K562 (cell line): Measurements from ENCODE around the gene KLHL24. TPM values are rescaled to one million over a fixed set of nuclear protein-coding genes. Genes with fewer than 3 reads are reported as not detected.

Experiments
- BMI1 ChIP-seq: fragments of 150-350 bp; IDR thresholded peaks from 2 replicates; pipeline ENCODE4 v1.6.1; 2014; ENCODE audit warnings: low read length
- CBX8 ChIP-seq: fragments of 200-600 bp; sonication (generic); IDR thresholded peaks from 2 replicates; pipeline ENCODE4 v1.6.1; 2012; ENCODE audit warnings: borderline replicate concordance, mixed run types, low read depth, mild to moderate bottlenecking, moderate library complexity, mixed read lengths, low read length, control low read depth, inconsistent platforms; ENCODE audit not compliant: poor library complexity, severe bottlenecking; ENCODE audit errors: extremely low read depth
- CEBPG ChIP-seq, 3 experiments: fragments of 200-800 bp in 1 of 3; sonication (Bioruptor generic) in 1 of 3; sonication (generic) in 1 of 3; formaldehyde crosslinking in 1 of 3; IDR thresholded peaks in 2 of 3; conservative IDR thresholded peaks in 1 of 3; 2 replicates each; pipeline versions ENCODE4 v1.6.1 to v1.8.0; 2016 to 2022; ENCODE audit warnings: missing compliant biosample characterization in 2 of 3, missing genetic modification characterization in 2 of 3, mild to moderate bottlenecking in 1 of 3, missing genetic modification reagents in 1 of 3
- CREB3L1 ChIP-seq: fragments of 450-650 bp; IDR thresholded peaks from 2 replicates; pipeline ENCODE4 v1.6.1; 2014; ENCODE audit warnings: low read depth, mild to moderate bottlenecking, moderate library complexity, borderline replicate concordance
- ELF1 ChIP-seq: fragments of 200-800 bp; sonication (Bioruptor generic); IDR thresholded peaks from 2 replicates; pipeline ENCODE4 v1.6.1; 2016; ENCODE audit warnings: missing genetic modification characterization, missing compliant biosample characterization
- ESRRA ChIP-seq: fragments of 450-650 bp; IDR thresholded peaks from 2 replicates; pipeline ENCODE4 v1.6.1; 2014; ENCODE audit warnings: low read depth, mild to moderate bottlenecking, moderate library complexity, borderline replicate concordance
- HDAC2 ChIP-seq: fragments of 450-650 bp; IDR thresholded peaks from 2 replicates; pipeline ENCODE4 v1.6.1; 2016; ENCODE audit warnings: mild to moderate bottlenecking
- HLTF ChIP-seq: fragments of 450-650 bp; IDR thresholded peaks from 2 replicates; pipeline ENCODE4 v1.6.1; 2016
- KAT7 ChIP-seq: sonication (generic); formaldehyde crosslinking; IDR thresholded peaks from 2 replicates; pipeline ENCODE4 v1.8.0; 2022; ENCODE audit warnings: missing genetic modification reagents, mild to moderate bottlenecking, borderline replicate concordance
- KLF6 ChIP-seq: fragments of 250-450 bp; sonication (Bioruptor Pico); IDR thresholded peaks from 2 replicates; pipeline ENCODE4 v1.4.0; 2020; ENCODE audit warnings: mild to moderate bottlenecking, moderate library complexity, borderline replicate concordance
- LEF1 ChIP-seq: fragments of 450-650 bp; IDR thresholded peaks from 2 replicates; pipeline ENCODE4 v1.6.1; 2016; ENCODE audit warnings: mild to moderate bottlenecking
- POU5F1 ChIP-seq: fragments of 150-350 bp; IDR thresholded peaks from 2 replicates; pipeline ENCODE4 v1.6.1; 2014; ENCODE audit warnings: borderline replicate concordance, low read length, low read depth, mild to moderate bottlenecking; ENCODE audit not compliant: partially characterized antibody
- SAFB ChIP-seq: fragments of 200-400 bp; formaldehyde crosslinking; IDR thresholded peaks from 2 replicates; pipeline ENCODE4 v1.6.1; 2017; ENCODE audit warnings: low read depth, low read length, borderline replicate concordance
- SREBF1 ChIP-seq: fragments of 150-350 bp; IDR thresholded peaks from 2 replicates; pipeline ENCODE4 v1.6.1; 2014; ENCODE audit warnings: antibody characterized with exemption, low read depth, low read length, borderline replicate concordance
- SUPT5H ChIP-seq: fragments of 450-650 bp; IDR thresholded peaks from 2 replicates; pipeline ENCODE4 v1.6.1; 2016
- TAL1 ChIP-seq: fragments of 450-650 bp; IDR thresholded peaks from 2 replicates; pipeline ENCODE4 v1.6.1; 2016; ENCODE audit warnings: mild to moderate bottlenecking
- TCF7L2 ChIP-seq: fragments of 150-350 bp; IDR thresholded peaks from 2 replicates; pipeline ENCODE4 v1.6.1; 2016; ENCODE audit warnings: low read depth, mild to moderate bottlenecking, low read length, moderate library complexity
- ZBTB17 ChIP-seq: fragments of 450-650 bp; formaldehyde crosslinking; IDR thresholded peaks from 2 replicates; pipeline ENCODE4 v1.4.0; 2020; ENCODE audit warnings: mild to moderate bottlenecking
- ZEB2 ChIP-seq: fragments of 450-650 bp; IDR thresholded peaks from 2 replicates; pipeline ENCODE4 v1.6.1; 2016
- polyA plus RNA-seq, 8 experiments: library from polyadenylated mRNA; depleted of rRNA in 4 of 8; stranded (reverse) in 5 of 8; unstranded in 3 of 8; fragments of >200 nt; fragmentation: Nextera tagmentation in 2 of 8; fragmentation: Illumina TruSeq in 1 of 8; extraction: Ambion mirVana in 2 of 8; extraction: Trizol in 1 of 8; gene quantifications; 2 replicates each; pipeline versions ENCODE4 v1.2.1 to v1.2.3, GENCODE V29; 2011 to 2014; ENCODE audit warnings: inconsistent platforms in 1 of 8, missing spikeins in 1 of 8
- total RNA-seq, 7 experiments: library from RNA; depleted of rRNA in 6 of 7; stranded (reverse); fragments of >200 nt in 6 of 7; fragmentation: Illumina TruSeq in 2 of 7; extraction: Trizol in 2 of 7; gene quantifications; 2 replicates each; pipeline versions ENCODE4 v1.2.1 to v1.2.3, GENCODE V29; 2011 to 2021; ENCODE audit warnings: low replicate concordance in 1 of 7
- TF ChIP-seq, protein P1 (sequence below), 2 experiments: IDR thresholded peaks; 2 replicates each; pipeline ENCODE4 v1.6.1; 2012; ENCODE audit warnings: improper control_type of control experiment in 2 of 2, low read depth in 2 of 2, low read length in 2 of 2, borderline replicate concordance in 1 of 2
- TF ChIP-seq, protein P2 (sequence below): sonication (generic); formaldehyde crosslinking; IDR thresholded peaks from 2 replicates; pipeline ENCODE4 v1.8.0; 2022; ENCODE audit warnings: mild to moderate bottlenecking, missing genetic modification reagents
- TF ChIP-seq, protein P3 (sequence below): fragments of 250-450 bp; sonication (Bioruptor Pico); IDR thresholded peaks from 2 replicates; pipeline ENCODE4 v1.5.1; 2021; ENCODE audit warnings: mild to moderate bottlenecking

KLHL24 gene
- total and polyA plus RNA-seq, 9 of the 15 experiments (the other 6 are each of a cell fraction or from before 2014, with no cell fraction given): 3.3 to 21.2 (median 14.2) TPM

DNA sequence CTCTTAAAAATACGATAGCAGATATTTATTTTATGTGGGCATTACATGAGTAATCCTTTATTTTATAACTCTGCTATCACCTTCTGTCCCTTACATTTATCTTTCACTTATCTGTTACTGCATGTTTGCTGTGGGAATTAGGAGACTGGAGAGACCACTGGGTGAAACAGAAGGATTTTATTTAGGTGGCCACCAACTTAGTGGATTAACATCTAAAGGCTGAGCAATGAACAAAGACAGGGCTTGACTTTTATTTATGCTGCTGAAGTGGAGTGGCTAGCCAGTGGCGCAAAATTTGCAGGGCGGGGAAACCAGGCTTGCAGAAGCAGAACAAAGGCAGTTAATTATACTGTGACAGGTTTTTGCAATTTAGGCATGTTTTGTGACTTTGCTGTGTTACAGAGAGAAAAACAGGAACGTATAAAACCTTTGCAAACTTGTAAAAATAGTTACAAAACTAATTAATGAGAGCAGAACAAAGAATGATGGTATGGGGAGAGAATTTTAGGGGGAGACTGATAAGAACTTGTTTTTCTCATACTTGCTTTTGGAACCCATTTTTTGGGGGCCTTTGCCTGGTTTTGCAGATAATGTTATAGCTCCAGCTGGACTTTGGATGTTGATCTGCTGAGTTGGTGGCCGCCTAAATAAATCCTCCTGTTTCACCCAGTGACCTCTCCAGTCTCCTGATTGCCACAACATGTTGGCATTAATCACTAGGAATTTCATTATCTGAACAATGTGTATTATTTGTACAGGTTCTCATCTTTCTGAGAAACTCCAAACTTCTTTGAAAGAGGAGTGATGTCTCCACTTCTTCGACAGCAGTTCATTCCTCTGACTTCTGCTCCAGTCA lies 18.0 kb downstream of the KLHL24 start (continued):
- no peak for TF ChIP-seq SREBF1
- no peak for TF ChIP-seq KAT7 (CRISPR knock-in tag)
- TF ChIP-seq KLF6: no peak
- TF ChIP-seq POU5F1: no peak
- TF ChIP-seq TAL1: no peak
- no peak for TF ChIP-seq HDAC2
- TF ChIP-seq TCF7L2: no peak
- 0 out of 2 replicates have a peak, but pooled peaks have one; percentile 24 for TF ChIP-seq LEF1
- no peak for TF ChIP-seq ELF1 (tag)
- no peak for TF ChIP-seq SAFB
- peak; percentile 97 for TF ChIP-seq HLTF
- TF ChIP-seq, protein P1, sequence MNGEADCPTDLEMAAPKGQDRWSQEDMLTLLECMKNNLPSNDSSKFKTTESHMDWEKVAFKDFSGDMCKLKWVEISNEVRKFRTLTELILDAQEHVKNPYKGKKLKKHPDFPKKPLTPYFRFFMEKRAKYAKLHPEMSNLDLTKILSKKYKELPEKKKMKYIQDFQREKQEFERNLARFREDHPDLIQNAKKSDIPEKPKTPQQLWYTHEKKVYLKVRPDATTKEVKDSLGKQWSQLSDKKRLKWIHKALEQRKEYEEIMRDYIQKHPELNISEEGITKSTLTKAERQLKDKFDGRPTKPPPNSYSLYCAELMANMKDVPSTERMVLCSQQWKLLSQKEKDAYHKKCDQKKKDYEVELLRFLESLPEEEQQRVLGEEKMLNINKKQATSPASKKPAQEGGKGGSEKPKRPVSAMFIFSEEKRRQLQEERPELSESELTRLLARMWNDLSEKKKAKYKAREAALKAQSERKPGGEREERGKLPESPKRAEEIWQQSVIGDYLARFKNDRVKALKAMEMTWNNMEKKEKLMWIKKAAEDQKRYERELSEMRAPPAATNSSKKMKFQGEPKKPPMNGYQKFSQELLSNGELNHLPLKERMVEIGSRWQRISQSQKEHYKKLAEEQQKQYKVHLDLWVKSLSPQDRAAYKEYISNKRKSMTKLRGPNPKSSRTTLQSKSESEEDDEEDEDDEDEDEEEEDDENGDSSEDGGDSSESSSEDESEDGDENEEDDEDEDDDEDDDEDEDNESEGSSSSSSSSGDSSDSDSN (IDR thresholded peaks at IDR 0.05; ENCODE audit: borderline replicate concordance in 1 of 2, low read depth in 2 of 2, low read length in 2 of 2): no peak
- TF ChIP-seq, protein P2, sequence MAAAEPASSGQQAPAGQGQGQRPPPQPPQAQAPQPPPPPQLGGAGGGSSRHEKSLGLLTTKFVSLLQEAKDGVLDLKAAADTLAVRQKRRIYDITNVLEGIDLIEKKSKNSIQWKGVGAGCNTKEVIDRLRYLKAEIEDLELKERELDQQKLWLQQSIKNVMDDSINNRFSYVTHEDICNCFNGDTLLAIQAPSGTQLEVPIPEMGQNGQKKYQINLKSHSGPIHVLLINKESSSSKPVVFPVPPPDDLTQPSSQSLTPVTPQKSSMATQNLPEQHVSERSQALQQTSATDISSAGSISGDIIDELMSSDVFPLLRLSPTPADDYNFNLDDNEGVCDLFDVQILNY (CRISPR knock-in tag): no peak
- TF ChIP-seq BMI1: no peak
- no peak for TF ChIP-seq ZBTB17 (CRISPR knock-in tag)
- no peak for TF ChIP-seq CBX8
- peak; percentile 82 for TF ChIP-seq ZEB2
- no peak for TF ChIP-seq SUPT5H
- TF ChIP-seq CEBPG (CRISPR knock-in tag; IDR thresholded peaks at IDR 0.05): no peak
- TF ChIP-seq CEBPG (tag; conservative IDR thresholded peaks at IDR 0.05 in 1 of 2, IDR thresholded peaks at IDR 0.05 in 1 of 2): no peak
- TF ChIP-seq ESRRA: no peak
- TF ChIP-seq, protein P3, sequence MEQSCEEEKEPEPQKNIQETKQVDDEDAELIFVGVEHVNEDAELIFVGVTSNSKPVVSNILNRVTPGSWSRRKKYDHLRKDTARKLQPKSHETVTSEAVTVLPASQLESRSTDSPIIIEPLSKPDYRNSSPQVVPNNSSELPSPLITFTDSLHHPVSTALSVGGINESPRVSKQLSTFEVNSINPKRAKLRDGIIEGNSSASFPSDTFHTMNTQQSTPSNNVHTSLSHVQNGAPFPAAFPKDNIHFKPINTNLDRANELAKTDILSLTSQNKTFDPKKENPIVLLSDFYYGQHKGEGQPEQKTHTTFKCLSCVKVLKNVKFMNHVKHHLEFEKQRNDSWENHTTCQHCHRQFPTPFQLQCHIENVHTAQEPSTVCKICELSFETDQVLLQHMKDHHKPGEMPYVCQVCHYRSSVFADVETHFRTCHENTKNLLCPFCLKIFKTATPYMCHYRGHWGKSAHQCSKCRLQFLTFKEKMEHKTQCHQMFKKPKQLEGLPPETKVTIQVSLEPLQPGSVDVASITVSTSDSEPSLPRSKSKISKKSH: peak; percentile 95
- no peak for TF ChIP-seq CREB3L1
